ENCODE results near the gene RNF5.

DNA sequence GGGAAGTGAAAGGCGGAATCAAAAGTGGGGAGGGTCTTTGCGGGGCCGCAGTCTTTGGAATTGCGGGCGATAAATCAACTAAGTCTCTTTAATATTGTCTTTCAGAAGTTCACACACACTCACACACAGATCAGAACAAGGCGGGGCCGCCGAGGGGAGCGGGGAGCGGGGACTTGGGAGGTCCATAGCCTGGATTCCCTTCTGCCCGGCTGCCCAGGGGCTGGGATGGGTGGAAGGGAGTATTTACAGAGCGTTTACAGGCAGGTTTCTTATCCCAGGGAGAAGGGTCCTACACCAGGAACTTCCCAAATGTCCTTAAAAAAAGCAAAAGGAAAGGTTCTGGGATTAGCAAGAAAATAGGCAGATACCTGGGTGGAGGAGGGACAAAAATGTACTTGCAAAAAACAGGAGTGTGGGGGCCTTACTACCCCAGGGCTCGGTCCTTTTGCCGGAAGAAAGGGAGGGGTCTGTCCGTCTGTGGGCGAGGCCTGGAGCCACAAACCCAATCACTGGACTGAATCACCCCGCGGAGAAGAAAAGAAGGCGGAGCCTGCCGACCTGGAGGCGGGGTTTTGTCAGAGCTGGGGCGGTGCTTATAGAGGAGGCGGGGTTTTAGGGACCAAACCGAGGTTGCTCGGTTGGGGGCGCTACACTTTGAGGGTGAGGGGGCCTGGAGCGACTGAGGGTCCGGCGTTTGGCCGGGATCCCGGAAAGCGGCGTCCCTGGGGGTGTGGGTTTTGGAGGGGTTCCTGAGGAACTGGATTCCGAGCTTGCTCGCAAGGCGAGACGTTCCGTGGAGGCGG lies 29.7 kb upstream of the RNF5 start:
- no peak for TF ChIP-seq EZH2 (IDR thresholded peaks at IDR 0.05; ENCODE audit: borderline replicate concordance, insufficient read depth, low read depth, low read length, poor library complexity, severe bottlenecking)
- TF ChIP-seq, protein P1, sequence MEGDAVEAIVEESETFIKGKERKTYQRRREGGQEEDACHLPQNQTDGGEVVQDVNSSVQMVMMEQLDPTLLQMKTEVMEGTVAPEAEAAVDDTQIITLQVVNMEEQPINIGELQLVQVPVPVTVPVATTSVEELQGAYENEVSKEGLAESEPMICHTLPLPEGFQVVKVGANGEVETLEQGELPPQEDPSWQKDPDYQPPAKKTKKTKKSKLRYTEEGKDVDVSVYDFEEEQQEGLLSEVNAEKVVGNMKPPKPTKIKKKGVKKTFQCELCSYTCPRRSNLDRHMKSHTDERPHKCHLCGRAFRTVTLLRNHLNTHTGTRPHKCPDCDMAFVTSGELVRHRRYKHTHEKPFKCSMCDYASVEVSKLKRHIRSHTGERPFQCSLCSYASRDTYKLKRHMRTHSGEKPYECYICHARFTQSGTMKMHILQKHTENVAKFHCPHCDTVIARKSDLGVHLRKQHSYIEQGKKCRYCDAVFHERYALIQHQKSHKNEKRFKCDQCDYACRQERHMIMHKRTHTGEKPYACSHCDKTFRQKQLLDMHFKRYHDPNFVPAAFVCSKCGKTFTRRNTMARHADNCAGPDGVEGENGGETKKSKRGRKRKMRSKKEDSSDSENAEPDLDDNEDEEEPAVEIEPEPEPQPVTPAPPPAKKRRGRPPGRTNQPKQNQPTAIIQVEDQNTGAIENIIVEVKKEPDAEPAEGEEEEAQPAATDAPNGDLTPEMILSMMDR (IDR thresholded peaks at IDR 0.05), result peak; percentile 12

All from B cell (primary cell).